Liver (tissue), 3 donors: ENCODE results near the gene ADPGK.

ENCODE experiments used
- EGR1 ChIP-seq, 2 donors: IDR thresholded peaks; 2 replicates each; pipeline ENCODE4 v1.6.1; 2016 to 2018; ENCODE audit warnings: antibody characterized with exemption in 2 of 2, low read depth in 2 of 2
- FOXA1 ChIP-seq: IDR thresholded peaks from 2 replicates; pipeline ENCODE4 v1.6.1; 2016; ENCODE audit warnings: antibody characterized with exemption
- GABPA ChIP-seq, 2 donors: IDR thresholded peaks in 1 of 2; conservative IDR thresholded peaks in 1 of 2; 2 replicates each; pipeline ENCODE4 v1.6.1; 2016; ENCODE audit warnings: antibody characterized with exemption in 2 of 2, mild to moderate bottlenecking in 1 of 2, moderate library complexity in 1 of 2
- HNF4G ChIP-seq: IDR thresholded peaks from 2 replicates; pipeline ENCODE4 v1.6.1; 2016; ENCODE audit warnings: antibody characterized with exemption
- JUND ChIP-seq, 2 donors: IDR thresholded peaks; 2 replicates each; pipeline ENCODE4 v1.6.1; 2016; ENCODE audit warnings: antibody characterized with exemption in 2 of 2
- NR2F2 ChIP-seq: IDR thresholded peaks from 2 replicates; pipeline ENCODE4 v1.6.1; 2016; ENCODE audit warnings: antibody characterized with exemption
- RAD21 ChIP-seq, 2 donors: IDR thresholded peaks; 2 replicates each; pipeline ENCODE4 v1.6.1; 2016; ENCODE audit warnings: antibody characterized with exemption in 2 of 2, mild to moderate bottlenecking in 2 of 2
- RXRA ChIP-seq, 2 donors: IDR thresholded peaks; 2 replicates each; pipeline ENCODE4 v1.6.1; 2017 to 2018; ENCODE audit warnings: antibody characterized with exemption in 2 of 2, mild to moderate bottlenecking in 1 of 2
- TAF1 ChIP-seq: conservative IDR thresholded peaks from 2 replicates; pipeline ENCODE4 v1.6.1; 2016; ENCODE audit warnings: antibody characterized with exemption, mild to moderate bottlenecking
- TF ChIP-seq, protein P1 (sequence below): fragments of 150-350 bp; IDR thresholded peaks from 2 replicates; pipeline ENCODE4 v1.5.1; 2017; ENCODE audit warnings: improper control_type of control experiment, low read depth, low read length; ENCODE audit not compliant: missing input control
- TF ChIP-seq, protein P2 (sequence below): IDR thresholded peaks from 2 replicates; pipeline ENCODE4 v1.6.1; 2016; ENCODE audit warnings: antibody characterized with exemption
- TF ChIP-seq, protein P3 (sequence below): IDR thresholded peaks from 2 replicates; pipeline ENCODE4 v1.6.1; 2016; ENCODE audit warnings: antibody characterized with exemption, mild to moderate bottlenecking
- donor health status: healthy.
- donor health status: healthy.

DNA sequence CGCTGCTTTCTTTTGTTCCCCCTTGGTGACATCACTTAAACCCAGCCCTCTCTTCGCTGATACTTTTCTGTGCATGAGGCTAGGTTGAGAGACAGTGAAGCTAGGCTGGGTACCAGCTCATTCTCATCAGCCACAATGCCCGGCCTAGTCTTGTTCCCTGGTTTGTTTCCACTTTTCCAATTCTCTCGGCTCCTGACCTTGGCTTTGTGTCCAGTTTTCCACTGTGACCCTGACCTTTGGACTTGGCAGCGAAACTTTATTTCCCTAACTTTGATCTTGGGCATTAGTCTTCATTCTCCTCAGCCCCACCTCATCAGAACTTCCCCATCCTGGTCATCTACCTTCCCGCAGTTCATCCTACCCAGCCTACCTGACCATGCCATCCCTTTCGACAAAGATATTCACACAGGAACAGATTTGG lies 908 bp upstream of the ADPGK start:
- TF ChIP-seq NR2F2 (peak; percentile 75), EGR1 (IDR thresholded peaks at IDR 0.05; ENCODE audit: low read depth in 2 of 2) (no peak), RAD21 (IDR thresholded peaks at IDR 0.05) (no peak), TAF1 (no peak), JUND (IDR thresholded peaks at IDR 0.05) (no peak), HNF4G (peak; percentile 60), FOXA1 (no peak), GABPA (IDR thresholded peaks at IDR 0.05 in 1 of 2, conservative IDR thresholded peaks at IDR 0.05 in 1 of 2) (no peak), RXRA (IDR thresholded peaks at IDR 0.05) (peak in 1 of 2 donors; percentile 34)
- TF ChIP-seq, protein P1, sequence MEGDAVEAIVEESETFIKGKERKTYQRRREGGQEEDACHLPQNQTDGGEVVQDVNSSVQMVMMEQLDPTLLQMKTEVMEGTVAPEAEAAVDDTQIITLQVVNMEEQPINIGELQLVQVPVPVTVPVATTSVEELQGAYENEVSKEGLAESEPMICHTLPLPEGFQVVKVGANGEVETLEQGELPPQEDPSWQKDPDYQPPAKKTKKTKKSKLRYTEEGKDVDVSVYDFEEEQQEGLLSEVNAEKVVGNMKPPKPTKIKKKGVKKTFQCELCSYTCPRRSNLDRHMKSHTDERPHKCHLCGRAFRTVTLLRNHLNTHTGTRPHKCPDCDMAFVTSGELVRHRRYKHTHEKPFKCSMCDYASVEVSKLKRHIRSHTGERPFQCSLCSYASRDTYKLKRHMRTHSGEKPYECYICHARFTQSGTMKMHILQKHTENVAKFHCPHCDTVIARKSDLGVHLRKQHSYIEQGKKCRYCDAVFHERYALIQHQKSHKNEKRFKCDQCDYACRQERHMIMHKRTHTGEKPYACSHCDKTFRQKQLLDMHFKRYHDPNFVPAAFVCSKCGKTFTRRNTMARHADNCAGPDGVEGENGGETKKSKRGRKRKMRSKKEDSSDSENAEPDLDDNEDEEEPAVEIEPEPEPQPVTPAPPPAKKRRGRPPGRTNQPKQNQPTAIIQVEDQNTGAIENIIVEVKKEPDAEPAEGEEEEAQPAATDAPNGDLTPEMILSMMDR = no peak
- TF ChIP-seq, protein P2, sequence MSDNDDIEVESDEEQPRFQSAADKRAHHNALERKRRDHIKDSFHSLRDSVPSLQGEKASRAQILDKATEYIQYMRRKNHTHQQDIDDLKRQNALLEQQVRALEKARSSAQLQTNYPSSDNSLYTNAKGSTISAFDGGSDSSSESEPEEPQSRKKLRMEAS = no peak
- TF ChIP-seq, protein P3, sequence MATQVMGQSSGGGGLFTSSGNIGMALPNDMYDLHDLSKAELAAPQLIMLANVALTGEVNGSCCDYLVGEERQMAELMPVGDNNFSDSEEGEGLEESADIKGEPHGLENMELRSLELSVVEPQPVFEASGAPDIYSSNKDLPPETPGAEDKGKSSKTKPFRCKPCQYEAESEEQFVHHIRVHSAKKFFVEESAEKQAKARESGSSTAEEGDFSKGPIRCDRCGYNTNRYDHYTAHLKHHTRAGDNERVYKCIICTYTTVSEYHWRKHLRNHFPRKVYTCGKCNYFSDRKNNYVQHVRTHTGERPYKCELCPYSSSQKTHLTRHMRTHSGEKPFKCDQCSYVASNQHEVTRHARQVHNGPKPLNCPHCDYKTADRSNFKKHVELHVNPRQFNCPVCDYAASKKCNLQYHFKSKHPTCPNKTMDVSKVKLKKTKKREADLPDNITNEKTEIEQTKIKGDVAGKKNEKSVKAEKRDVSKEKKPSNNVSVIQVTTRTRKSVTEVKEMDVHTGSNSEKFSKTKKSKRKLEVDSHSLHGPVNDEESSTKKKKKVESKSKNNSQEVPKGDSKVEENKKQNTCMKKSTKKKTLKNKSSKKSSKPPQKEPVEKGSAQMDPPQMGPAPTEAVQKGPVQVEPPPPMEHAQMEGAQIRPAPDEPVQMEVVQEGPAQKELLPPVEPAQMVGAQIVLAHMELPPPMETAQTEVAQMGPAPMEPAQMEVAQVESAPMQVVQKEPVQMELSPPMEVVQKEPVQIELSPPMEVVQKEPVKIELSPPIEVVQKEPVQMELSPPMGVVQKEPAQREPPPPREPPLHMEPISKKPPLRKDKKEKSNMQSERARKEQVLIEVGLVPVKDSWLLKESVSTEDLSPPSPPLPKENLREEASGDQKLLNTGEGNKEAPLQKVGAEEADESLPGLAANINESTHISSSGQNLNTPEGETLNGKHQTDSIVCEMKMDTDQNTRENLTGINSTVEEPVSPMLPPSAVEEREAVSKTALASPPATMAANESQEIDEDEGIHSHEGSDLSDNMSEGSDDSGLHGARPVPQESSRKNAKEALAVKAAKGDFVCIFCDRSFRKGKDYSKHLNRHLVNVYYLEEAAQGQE = no peak
